ENCODE data around the gene WDR3. TPM values are rescaled to one million over a fixed set of nuclear protein-coding genes. Genes with fewer than 3 reads are reported as not detected.
A peak's percentile ranks its signal among the peaks of the same experiment; 100 is the strongest.
"Not testable (repeated sequence)": the region's sequence is repeated elsewhere in the genome, so short reads cannot be mapped to it uniquely, and the experiment has no call there.

Gene WDR3
- 7.6 and 11.1 TPM in 2 replicates for total RNA-seq

GRCh38 chr1:117929343-117930172, at the start of gene WDR3, which contains the start of gene GDAP2:
TSS of gene WDR3 (plus strand) at chr1:117929739. CDS start at chr1:117933320, 3,581 bp downstream.
TSS of gene GDAP2 (minus strand) at chr1:117929621. CDS start at chr1:117920357, 9,264 bp downstream.
- peak; percentile 87 for DNase-seq (ENCODE audit: extremely low read depth, low read depth, low spot score)

- DNase-seq (ENCODE audit: extremely low read depth, low read depth, low spot score) = no peak
Measured at GRCh38 chr1:117883616-117884015, 45.9 kb upstream of the WDR3 start.

DNA sequence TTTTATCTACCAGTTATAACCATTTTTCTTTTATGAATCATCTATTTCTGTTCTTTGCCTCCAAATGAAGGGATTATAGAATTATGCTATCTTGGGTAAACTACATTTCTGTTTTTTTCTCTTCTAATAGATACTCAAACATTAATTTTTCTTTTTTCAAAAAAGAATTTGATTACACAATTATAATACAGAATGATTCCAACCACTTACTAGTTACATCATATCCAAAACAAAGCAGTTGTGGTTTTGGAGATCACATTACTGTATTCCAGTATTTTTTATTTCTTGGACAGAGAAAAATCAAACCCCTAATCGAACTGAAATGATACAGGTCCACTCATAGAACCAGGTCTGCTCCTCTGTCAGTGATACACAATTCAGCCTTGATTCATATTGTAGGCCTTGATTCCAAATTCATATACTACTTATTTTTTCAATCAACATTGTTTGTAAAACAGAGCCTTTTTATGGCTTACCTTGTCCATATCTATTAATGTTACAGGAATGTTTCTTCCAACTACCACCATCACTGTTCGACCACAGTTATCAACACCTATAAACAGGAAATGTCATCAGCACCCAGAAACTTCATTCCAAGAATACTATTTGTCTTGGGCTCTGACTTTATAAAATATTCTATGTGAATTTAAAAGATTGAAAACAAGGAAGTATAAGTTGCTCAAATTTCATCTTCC, 43.3 kb upstream of the WDR3 start:
- DNase-seq (ENCODE audit: extremely low read depth, low read depth, low spot score) = no peak

DNA sequence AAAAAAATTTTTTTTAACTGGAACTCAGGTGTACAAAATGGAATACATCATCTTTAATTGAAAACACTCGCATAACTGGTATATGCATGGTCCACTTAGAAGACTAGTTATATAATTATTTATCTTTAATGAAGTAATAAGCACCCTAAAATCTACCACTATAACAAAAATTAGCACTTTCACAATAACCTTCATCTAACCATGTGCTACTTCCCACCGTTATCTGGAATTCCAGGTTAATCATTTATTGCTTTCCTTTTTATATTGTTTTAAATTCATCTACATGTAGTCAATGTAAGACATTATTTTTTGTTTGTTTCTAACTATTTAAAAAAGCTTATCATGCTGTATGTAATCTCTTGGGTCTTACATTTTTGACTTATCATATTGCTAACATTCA, 39.1 kb upstream of the WDR3 start:
- no peak for DNase-seq (ENCODE audit: extremely low read depth, low read depth, low spot score)

- no peak for DNase-seq (ENCODE audit: extremely low read depth, low read depth, low spot score)
Measured at GRCh38 chr1:117892512-117892911, 37.0 kb upstream of the WDR3 start.

- no peak for DNase-seq (ENCODE audit: extremely low read depth, low read depth, low spot score)
Measured at GRCh38 chr1:117894078-117894477, 35.5 kb upstream of the WDR3 start.

DNA sequence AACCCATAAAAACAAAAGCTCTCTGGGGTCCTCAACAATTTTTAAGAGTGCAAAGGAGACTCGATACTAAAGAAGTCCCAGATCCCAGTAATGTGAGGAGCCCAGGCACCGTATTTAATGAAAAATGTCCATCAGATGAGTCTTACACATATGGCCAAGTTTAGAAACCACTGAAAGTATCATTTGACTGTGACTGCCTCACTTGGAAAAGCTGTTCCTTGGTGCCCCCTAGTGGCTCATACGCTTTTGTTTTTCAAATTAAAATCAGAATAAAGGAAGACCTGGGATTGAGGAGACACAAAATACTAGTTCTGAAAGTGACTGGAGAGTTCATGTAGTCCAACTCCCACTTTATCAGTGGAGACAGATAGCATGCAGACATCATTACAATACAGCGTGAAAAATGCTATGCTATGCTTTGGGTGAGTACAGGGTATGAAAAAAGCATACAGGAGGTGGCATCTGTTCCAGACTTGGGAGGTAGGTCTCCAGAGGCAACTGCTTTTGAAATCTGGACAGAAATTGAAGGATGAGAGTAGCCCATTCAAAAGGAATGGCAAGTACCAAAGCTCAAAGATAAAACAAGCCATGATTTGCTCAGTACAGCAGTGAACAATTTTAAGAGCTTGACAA, 33.9 kb upstream of the WDR3 start:
- DNase-seq (ENCODE audit: extremely low read depth, low read depth, low spot score) = peak; percentile 77

DNA sequence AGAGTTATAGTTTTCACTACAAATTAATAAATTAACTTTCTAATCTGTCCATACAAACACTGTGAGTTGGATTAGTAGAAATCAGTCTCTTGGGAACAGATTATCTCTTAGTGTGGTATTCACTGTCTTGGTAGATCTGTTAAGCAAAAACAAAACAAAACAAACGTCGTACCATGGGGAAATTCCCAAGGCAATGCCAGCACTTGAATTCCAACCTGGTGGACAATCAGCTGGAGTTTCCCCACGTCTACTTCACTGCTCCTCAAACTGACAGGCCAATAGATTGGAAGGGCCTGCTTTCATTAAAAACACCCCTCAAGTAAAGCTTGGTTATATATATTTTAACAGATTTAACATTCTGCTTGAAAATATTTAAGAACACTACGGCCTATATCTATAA, 32.0 kb upstream of the WDR3 start:
- DNase-seq (ENCODE audit: extremely low read depth, low read depth, low spot score) = no peak

DNA sequence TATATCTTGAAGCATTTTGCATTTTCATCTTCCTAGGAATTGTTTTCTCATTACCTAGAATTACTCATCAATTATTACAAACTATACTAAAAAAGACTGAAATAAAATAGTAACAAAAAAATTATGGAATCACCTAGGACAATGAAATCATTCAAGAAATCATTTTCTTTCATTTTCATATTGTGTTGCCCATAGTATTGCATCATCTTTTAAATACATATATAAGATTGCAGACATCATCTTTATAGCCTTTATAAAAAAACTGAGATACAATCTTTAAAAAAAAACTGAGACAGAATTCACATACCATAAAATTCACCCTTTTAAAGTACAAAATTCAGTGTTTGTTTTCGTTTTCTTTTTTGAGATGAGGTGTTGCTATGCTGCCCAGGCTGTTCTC, 29.7 kb upstream of the WDR3 start:
- DNase-seq (ENCODE audit: extremely low read depth, low read depth, low spot score) = no peak

DNA sequence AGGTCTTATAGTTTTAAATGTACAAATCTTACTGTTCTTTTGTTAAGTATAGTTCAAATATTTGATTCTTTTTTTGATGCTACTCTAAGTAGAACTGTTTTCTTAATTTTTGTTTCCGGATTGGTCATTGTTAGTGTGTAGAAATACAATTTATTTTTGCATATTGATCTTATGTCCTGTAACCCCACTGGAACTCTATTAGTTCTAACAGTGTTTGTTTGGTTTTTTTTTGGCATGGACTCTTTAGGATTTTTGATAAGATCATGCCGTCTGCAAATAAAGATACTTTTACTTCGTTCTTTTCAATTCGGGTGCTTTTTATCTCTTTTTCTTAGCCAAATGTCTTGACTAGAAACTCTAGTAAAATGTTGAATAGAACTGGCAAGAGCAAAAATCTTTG, 26.6 kb upstream of the WDR3 start:
- no peak for DNase-seq (ENCODE audit: extremely low read depth, low read depth, low spot score)

GRCh38 chr1:117904485-117904884, 25.1 kb upstream of the WDR3 start:
- DNase-seq (ENCODE audit: extremely low read depth, low read depth, low spot score) = no peak

DNA sequence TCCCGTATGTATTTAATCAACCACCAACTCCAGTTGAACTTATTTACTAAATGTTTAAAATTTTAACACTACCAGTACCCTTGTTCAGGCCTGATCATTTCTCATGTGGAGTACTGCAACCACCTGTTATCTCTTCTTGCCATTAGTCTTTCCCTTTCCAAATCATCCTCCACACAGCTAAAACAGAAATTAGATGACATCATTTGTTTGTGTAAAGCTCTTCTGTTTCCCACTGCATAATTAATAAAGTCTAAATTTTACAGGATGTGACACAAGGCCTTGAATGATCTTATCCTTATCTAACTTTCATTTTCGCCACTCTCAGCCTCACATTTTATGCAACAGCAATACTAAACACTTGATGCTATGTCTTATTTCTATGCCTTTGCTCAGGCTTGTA, 24.5 kb upstream of the WDR3 start:
- no peak for DNase-seq (ENCODE audit: extremely low read depth, low read depth, low spot score)

- no peak for DNase-seq (ENCODE audit: extremely low read depth, low read depth, low spot score)
Measured at GRCh38 chr1:117911051-117911450, 18.5 kb upstream of the WDR3 start.

GRCh38 chr1:117919376-117919775, 10.2 kb upstream of the WDR3 start:
- no peak for DNase-seq (ENCODE audit: extremely low read depth, low read depth, low spot score)

GRCh38 chr1:117921991-117922390, 7.5 kb upstream of the WDR3 start:
- DNase-seq (ENCODE audit: extremely low read depth, low read depth, low spot score) = no peak

DNA sequence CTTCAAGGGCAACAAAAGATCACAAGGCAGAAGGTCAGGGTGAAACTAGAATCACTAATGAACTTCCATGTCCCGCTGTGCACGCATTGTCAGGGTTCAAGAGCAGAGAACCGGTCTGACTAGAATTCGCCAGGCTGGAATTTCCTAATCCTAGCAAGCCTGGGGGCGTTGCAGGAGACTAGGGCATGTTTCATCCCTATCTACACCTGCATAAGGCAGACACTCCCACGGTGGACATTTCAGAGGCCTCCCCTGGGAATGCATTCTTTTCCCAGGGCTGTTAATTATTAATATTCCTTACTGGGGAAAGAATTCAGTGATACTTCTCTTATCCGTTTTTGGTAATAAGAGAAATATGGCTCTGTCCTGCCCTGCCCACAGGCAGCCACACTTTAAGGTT, 6.8 kb upstream of the WDR3 start:
- DNase-seq (ENCODE audit: extremely low read depth, low read depth, low spot score) = not testable (repeated sequence)

- no peak for DNase-seq (ENCODE audit: extremely low read depth, low read depth, low spot score)
Measured at GRCh38 chr1:117925981-117926380, 3.6 kb upstream of the WDR3 start.

DNA sequence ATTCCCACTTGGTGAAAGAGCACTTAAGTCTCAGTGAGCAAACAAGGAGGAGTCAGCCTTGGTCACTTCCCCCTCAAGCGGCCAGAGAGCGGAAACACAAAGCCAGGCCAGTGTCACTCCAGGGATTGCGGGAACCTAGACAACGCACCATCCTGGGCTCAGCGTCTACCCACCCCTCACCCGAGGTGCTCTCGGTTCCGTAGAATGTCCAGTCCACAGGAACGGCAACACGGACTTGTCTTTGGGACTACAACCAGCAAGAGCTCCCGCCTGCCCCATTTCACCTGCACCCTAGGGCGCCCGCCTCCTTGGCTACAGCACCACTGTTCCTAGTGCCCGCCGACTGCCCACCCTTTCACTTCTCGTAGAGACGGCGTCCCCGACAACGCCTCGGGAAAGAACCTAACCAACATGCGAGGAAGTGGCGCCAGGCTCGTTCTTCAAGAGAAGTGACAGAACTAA, 627 bp upstream of the WDR3 start:
- peak; percentile 23 for DNase-seq (ENCODE audit: extremely low read depth, low read depth, low spot score)

GRCh38 chr1:117930173-117930447, 571 bp downstream of the WDR3 start:
- DNase-seq (ENCODE audit: extremely low read depth, low read depth, low spot score) = no peak

DNA sequence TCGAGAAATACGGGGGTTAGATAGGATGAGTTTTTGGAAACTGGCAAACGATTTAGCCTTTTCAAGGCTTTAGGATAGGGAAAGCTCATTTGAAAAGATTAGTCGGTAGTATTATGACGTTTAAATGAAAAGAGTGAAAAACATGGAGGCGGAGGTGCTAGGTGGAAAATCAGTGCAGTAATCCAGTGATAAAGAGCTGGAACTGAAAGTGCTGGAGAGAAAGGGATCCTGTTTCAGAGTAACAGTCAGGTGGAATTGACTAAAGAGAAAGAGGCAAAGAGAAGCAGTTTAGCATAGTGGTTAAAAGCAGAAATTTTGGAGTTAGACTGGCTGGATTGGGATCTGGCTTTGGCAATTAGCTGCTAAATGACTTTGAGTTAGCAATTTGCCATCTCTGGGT, 945 bp downstream of the WDR3 start:
- no peak for DNase-seq (ENCODE audit: extremely low read depth, low read depth, low spot score)

GRCh38 chr1:117932576-117932975, 3.0 kb downstream of the WDR3 start:
- no peak for DNase-seq (ENCODE audit: extremely low read depth, low read depth, low spot score)

- no peak for DNase-seq (ENCODE audit: extremely low read depth, low read depth, low spot score)
Measured at GRCh38 chr1:117933769-117934168, 4.2 kb downstream of the WDR3 start.

All from glomerular endothelial cell (primary cell).